Thyroid gland (tissue), 4 donors: ENCODE measurements around the gene AVPR1B. TPM values are rescaled to one million over a fixed set of nuclear protein-coding genes. Genes with fewer than 3 reads are reported as not detected.

Experiments
- DNase-seq, 2 donors: peaks; one replicate each; pipeline ENCODE4 v3.0.0-alpha.2; 2019
- H3K27ac ChIP-seq, 3 donors: fragments of 200-600 bp; sonication (generic); 1 replicate in 2 of 3; 2 replicates in 1 of 3; pipeline ENCODE4 v1.5.1; 2016 to 2019; ENCODE audit warnings: mild to moderate bottlenecking in 1 of 3, moderate library complexity in 1 of 3
- H3K27me3 ChIP-seq: fragments of 200-600 bp; sonication (generic); one replicate; pipeline ENCODE4 v1.5.1; 2019
- H3K36me3 ChIP-seq, 2 donors: fragments of 200-600 bp; sonication (generic); one replicate each; pipeline ENCODE4 v1.5.1; 2016 to 2019
- H3K4me1 ChIP-seq, 2 donors: fragments of 200-600 bp; sonication (generic); one replicate each; pipeline ENCODE4 v1.5.1; 2017 to 2019
- H3K4me3 ChIP-seq, 3 donors: fragments of 200-600 bp; sonication (generic); replicated peaks in 1 of 3; 1 replicate in 2 of 3; 2 replicates in 1 of 3; pipeline ENCODE4 v1.5.1; 2016; ENCODE audit warnings: mild to moderate bottlenecking in 1 of 3
- H3K9me3 ChIP-seq: fragments of 200-600 bp; sonication (generic); one replicate; pipeline ENCODE4 v1.5.1; 2017
- POLR2A ChIP-seq, 2 donors: fragments of 450-650 bp; IDR thresholded peaks; one replicate each; pipeline ENCODE4 v1.6.1; 2017; ENCODE audit warnings: antibody characterized with exemption in 2 of 2, mild to moderate bottlenecking in 2 of 2, moderate library complexity in 1 of 2
- WGBS, 2 donors: methylation state at CpG; one replicate each; pipeline ENCODE4 v1.1.5; 2017; 5-methylcytosine and 5-hydroxymethylcytosine counted together
- intact Hi-C: fragments of 100-400 bp; cut with DNase I; formaldehyde crosslinking; loops from one replicate; pipeline ENCODE4 v1.15.1; 2023
- total RNA-seq, 4 donors: library from RNA; depleted of rRNA; stranded (reverse); fragments of >200 nt; gene quantifications; one replicate each; pipeline ENCODE4 v1.2.3, GENCODE V29; 2016
- TF ChIP-seq, protein P1 (sequence below), 6 experiments: fragments of 200-600 bp in 3 of 6; fragments of 450-650 bp in 3 of 6; sonication (generic) in 3 of 6; IDR thresholded peaks; one replicate each; pipeline ENCODE4 v1.5.1; 2016 to 2019; ENCODE audit warnings: antibody characterized with exemption in 6 of 6, mild to moderate bottlenecking in 2 of 6, inconsistent platforms in 1 of 6, moderate library complexity in 1 of 6

AVPR1B gene, protein sequence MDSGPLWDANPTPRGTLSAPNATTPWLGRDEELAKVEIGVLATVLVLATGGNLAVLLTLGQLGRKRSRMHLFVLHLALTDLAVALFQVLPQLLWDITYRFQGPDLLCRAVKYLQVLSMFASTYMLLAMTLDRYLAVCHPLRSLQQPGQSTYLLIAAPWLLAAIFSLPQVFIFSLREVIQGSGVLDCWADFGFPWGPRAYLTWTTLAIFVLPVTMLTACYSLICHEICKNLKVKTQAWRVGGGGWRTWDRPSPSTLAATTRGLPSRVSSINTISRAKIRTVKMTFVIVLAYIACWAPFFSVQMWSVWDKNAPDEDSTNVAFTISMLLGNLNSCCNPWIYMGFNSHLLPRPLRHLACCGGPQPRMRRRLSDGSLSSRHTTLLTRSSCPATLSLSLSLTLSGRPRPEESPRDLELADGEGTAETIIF
- under 1 TPM in 3 of 4 donors, not detected in 1; 0.11 to 0.68 (median 0.38) TPM for total RNA-seq

DNA sequence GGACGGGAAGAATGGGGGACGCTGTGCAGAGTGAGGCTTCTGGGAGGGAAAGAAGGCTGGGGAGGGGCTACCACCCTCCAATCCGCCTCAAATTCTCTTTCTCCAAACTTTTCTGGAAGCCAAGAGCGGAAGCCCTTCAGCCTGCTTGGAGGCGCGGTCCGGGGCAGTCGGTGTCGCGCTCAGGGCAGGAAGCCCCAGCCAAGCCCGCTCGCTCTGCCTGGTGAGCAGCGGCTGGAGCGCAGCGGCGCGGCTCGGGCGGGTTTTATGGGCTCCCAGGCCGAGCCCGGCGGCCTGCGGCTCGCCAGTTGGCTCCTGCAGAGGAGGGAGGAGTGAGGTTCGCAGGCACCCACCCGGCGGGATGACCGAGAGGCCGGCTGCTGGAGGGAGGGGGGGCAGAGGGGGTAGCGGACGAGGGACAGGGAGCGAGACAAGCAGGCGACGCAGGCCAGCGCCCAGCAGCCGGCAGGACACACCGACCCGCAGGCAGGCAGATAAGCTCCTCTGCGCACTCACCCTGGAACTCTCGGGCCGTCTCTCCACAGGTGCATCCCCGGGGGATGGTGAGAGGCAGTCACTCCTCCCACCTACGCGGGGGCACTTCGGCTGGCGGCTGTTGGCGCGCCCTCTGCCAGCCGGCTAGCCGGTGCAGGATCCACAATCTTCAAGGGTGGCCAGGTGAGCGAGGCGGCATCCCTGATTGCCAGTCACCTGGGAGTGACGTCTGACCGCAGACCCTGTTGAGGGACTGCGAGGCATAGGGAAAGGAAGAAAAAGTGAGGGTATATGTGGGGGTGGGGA, at the start of gene AVPR1B:
Gene AVPR1B (minus strand): TSS at position 238 of the 798 bp plus-strand sequence. CDS start 498 bp downstream, outside the sequence.
- DNase-seq, result peak; percentile 80 to 83
- Histone ChIP-seq H3K36me3 (no peaks in the 10 kb centered on the region), H3K4me1 (peaks cover 12 to 20% of the 10 kb centered on the region in 2 donors), H3K9me3 (no peaks in the 10 kb centered on the region), H3K27me3 (no peaks in the 10 kb centered on the region), H3K27ac (peak within 1 kb of the TSS in 2 of 3 donors; percentile 28 to 49), H3K4me3 (peak within 1 kb of the TSS in 2 of 3 donors; percentile 10 to 20)
- intact Hi-C loops, result no loop called here
- TF ChIP-seq, protein P1, sequence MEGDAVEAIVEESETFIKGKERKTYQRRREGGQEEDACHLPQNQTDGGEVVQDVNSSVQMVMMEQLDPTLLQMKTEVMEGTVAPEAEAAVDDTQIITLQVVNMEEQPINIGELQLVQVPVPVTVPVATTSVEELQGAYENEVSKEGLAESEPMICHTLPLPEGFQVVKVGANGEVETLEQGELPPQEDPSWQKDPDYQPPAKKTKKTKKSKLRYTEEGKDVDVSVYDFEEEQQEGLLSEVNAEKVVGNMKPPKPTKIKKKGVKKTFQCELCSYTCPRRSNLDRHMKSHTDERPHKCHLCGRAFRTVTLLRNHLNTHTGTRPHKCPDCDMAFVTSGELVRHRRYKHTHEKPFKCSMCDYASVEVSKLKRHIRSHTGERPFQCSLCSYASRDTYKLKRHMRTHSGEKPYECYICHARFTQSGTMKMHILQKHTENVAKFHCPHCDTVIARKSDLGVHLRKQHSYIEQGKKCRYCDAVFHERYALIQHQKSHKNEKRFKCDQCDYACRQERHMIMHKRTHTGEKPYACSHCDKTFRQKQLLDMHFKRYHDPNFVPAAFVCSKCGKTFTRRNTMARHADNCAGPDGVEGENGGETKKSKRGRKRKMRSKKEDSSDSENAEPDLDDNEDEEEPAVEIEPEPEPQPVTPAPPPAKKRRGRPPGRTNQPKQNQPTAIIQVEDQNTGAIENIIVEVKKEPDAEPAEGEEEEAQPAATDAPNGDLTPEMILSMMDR (IDR thresholded peaks at IDR 0.05), result peak in 1 of 6 experiments; percentile 16
- peak in 1 of 2 donors; percentile 54 for TF ChIP-seq POLR2A (IDR thresholded peaks at IDR 0.05)
- WGBS, 2 donors, result 2 to 5% methylated on average over 16 to 44 of the region's 55 CpGs

DNA sequence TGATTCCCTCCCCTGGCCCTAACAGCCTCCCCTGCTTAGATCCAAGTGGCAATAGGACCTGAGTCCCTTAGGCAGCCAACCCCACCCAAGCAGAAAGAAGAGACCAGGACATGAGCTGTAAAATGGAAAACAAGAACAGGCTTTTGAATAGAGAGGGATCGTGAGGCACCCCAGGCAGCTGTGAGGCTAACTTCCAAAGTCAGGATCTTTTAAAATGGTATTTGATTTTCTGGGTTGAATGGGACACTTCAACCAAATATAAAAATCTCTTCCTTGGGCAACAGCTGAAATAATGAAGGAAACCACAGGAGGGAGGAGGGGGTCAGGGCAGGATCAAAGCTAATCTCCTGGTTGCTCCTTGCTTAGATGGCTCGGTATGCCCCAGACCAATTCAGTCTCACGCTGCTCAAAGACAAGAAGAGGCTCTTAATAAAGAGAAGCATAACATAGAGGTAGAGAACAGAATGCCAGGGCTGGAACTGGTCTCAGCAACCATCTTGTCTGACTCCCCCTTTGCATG, 28.6 kb upstream of the AVPR1B start:
- DNase-seq, result no peak
- Histone ChIP-seq H3K27ac (no peak overlapping the region), H3K4me1 (no peaks in the 10 kb centered on the region), H3K27me3 (no peaks in the 10 kb centered on the region), H3K4me3 (no peak overlapping the region), H3K9me3 (no peaks in the 10 kb centered on the region), H3K36me3 (no peaks in the 10 kb centered on the region)
- 55 to 57% methylated on average over 3 of the region's 3 CpGs for WGBS, 2 donors
- intact Hi-C loops, result no loop called here
- TF ChIP-seq, protein P1 (IDR thresholded peaks at IDR 0.05), result no peak
- no peak for TF ChIP-seq POLR2A (IDR thresholded peaks at IDR 0.05)

DNA sequence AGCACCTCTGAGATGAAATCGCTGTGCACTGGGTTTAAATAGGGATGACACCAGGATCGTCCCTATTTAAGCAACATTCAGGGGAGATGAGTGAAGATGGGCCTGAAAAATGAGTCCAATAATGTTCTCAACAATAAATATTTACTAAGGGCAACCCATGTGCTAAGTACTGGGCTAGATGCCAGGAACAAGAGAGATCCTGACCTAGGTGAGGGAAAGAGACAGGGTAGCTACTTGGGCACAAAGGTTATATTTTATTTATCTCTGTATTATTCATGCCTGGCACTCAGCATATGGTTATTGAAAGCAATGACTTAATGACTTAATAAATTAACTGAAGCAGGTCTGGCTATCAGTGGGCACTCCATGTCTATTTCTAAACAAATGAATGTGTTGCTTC, 27.4 kb upstream of the AVPR1B start:
- no peak for DNase-seq
- TF ChIP-seq, protein P1 (IDR thresholded peaks at IDR 0.05), result no peak
- no peak for TF ChIP-seq POLR2A (IDR thresholded peaks at IDR 0.05)
- Histone ChIP-seq H3K4me3 (no peak overlapping the region), H3K9me3 (no peaks in the 10 kb centered on the region), H3K36me3 (no peaks in the 10 kb centered on the region), H3K27me3 (no peaks in the 10 kb centered on the region), H3K27ac (no peak overlapping the region), H3K4me1 (no peaks in the 10 kb centered on the region)
- WGBS, 2 donors, result 88 to 90% methylated on average over 2 of the region's 2 CpGs
- intact Hi-C loops, result no loop called here

DNA sequence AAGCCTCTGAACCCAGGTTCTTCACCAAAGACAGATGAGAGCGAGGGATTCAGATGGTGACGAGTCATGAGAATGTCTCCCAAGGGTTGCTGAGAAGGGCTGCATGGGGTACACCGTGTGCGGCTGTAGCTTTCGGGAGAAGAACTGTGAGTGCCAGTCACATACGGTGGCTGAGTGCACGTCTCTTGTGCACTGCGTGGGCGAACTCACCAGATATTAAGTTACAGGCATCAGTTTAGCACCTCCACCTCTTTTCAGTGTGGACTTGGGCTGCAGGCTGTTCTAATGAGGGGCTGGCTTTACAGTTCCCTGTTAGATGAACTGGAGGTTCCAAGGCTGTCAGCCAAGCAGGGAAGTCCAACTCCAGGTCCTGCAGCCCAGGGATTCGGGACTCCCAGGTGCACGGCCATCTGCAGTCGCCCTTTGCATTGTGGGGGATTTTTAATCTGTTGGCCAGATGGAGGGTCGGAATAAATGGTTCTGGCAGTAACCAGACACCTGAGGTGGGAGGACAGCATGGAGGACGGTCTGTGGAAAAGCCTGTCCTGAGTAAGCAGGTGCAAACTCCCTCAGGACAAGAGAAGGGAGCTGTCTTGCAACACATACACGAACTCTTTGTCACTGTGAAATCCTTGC, 26.5 kb upstream of the AVPR1B start:
- intact Hi-C loops, result no loop called here
- H3K9me3 ChIP-seq, result no peaks in the 10 kb centered on the region
- H3K4me1 ChIP-seq, result no peaks in the 10 kb centered on the region
- H3K36me3 ChIP-seq, result no peaks in the 10 kb centered on the region
- H3K27ac ChIP-seq, result no peak overlapping the region
- DNase-seq, result no peak
- WGBS, 2 donors, result 92 to 96% methylated on average over 15 of the region's 15 CpGs
- no peaks in the 10 kb centered on the region for H3K27me3 ChIP-seq
- H3K4me3 ChIP-seq, result no peak overlapping the region
- no peak for TF ChIP-seq POLR2A (IDR thresholded peaks at IDR 0.05)
- TF ChIP-seq, protein P1 (IDR thresholded peaks at IDR 0.05), result no peak
